Amygdala (tissue), 56 donors: ENCODE results near the gene LPO.

Experiments used
- DNase-seq, 56 donors: peaks; one replicate each; lab custom pipeline; 2025; lab: John Stamatoyannopoulos, UW

The LPO gene

DNA sequence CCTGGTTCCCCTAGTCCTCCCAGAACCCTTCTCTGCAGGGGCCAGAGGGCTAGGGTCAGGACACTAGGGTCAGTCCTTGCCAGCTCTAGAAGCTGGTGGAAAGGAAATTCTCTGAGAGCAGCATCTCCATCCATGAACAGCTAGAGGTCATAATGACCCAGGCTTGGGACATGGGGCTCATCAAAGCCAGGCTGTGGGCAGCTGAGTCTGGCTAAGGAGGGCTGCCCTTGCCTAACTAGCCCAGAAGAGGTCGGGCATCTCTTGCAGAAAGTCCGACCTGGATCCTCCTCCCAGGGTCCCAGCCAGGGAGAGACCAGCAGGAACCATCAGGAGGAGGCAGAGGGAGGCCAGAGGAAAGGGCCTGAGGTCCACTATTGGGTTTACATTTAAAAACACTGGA lies 38.0 kb downstream of the LPO start:
- no peak for DNase-seq

DNA sequence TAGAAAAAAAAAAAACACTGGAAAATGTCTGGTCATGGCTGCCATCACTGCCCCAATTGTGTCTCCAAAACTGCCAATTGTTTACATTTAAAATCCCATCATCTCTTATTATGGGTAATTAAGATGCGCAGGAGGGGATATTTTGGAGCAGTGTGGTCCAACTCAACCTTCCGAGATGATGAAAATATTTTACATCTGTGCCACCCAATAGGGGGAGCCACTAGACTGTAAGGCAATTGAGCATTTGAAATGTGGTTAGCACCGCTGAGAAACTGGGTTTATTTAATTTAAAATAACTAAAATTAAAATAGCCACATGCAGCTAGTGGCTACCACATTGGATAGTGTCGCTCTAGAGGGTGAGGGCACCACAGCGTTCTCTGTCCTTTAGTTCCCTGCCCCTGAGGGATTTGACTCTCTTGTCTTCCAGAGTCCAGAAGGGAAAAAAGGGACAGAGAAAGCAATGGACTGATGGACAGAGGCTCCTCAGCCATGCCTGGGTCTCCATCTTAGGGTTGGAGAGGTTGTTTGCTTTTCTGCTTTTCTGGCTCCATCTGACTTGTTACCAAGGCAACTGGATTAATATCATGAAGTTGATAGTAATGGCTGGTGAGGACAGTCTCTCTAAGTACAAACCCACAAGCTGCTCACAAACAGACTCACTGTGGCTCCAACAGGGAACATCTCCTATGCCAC lies 38.9 kb downstream of the LPO start:
- no peak for DNase-seq

DNA sequence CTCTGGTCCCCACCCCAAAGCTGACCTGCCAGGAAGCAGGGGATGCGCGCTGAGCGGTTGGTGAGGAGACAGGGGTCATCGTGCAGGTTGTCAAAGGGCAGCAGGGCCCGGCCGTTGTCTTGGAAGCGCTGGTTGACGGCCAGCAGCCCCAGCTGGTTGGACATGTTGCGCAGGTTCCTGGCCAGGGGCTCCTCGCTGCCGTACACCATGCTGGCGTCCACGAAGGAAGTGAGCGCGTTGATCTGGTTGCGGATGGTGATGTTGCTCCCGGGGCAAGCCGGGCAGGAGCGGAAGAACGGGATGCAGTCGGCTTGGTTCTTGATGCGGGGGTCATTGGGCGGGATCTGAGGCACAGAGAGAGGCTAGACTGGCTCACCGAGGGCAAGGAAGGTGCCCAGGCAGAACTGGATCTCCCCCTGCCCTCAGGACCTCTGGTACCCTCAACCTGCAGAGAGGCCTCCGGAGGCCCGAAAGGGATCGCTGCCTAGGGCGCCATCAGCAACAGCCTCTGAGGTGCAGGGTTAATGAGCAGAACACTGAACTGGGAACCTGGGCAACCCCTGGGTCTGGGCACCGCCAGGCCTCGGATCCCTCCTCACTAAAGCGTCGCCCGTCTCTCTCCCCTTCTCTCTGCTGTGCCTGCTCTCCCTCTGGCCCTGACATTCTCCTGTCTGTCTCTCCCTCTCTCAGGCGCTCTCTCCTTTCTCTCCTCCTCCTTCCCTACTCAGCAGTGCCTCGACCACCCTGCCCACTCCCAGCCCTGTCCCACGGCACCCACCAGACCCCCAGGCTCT lies 39.6 kb downstream of the LPO start:
- DNase-seq, result no peak

DNA sequence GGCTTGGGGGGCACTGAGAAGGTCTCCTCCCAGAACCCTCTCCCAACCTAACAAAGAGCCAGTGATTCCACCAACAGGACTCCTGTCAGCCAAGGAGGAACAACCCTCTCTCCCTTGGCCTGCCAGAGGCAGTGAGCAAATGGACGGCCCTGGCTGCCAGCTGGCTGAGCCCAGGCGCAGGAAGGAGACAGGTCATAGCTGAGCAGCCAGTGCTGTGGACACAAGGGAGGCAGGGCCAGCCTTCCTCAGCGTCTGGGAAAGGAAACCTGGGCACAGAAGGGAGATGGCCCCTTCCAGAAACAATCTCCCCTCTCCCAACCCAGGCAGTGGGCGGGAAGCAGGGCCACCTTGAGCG lies 40.3 kb downstream of the LPO start:
- DNase-seq, result peak in 3 of 56 donors; percentile 11 to 45 (median 13)

DNA sequence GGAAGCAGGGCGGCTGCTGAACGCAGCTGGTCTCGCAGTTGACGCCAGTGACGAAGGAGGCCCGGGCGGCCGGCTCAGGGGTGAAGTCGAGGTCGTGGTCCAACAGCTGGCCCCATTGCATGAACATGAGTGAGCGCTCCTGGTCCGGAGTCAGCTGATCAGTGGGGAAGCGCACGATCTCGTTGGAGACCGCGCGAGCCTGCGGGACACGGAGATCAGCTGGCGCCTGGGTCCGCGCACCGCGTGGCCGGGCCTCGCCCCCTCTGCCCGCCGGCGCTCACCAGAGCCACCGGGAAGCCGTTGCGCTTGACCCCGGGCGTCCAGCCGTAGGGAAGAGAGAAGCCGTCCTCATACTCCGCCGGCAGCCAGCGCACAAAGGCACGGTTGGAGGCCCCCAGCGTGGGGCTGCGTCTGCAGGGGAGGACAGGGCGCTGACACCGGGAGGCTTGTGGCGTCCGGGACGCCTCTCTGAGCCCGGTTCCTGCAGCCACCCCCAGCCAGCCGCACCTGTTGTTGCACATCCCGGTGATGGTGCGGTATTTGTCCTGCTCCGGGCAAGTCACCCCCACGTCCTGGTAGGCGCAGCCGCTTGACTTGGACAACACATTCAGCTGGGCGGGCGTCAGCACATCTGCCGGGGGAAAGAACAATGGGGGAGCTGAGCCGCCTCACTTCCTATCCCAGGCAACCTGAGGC lies 40.8 kb downstream of the LPO start:
- DNase-seq, result peak in 1 of 56 donors; percentile 31

DNA sequence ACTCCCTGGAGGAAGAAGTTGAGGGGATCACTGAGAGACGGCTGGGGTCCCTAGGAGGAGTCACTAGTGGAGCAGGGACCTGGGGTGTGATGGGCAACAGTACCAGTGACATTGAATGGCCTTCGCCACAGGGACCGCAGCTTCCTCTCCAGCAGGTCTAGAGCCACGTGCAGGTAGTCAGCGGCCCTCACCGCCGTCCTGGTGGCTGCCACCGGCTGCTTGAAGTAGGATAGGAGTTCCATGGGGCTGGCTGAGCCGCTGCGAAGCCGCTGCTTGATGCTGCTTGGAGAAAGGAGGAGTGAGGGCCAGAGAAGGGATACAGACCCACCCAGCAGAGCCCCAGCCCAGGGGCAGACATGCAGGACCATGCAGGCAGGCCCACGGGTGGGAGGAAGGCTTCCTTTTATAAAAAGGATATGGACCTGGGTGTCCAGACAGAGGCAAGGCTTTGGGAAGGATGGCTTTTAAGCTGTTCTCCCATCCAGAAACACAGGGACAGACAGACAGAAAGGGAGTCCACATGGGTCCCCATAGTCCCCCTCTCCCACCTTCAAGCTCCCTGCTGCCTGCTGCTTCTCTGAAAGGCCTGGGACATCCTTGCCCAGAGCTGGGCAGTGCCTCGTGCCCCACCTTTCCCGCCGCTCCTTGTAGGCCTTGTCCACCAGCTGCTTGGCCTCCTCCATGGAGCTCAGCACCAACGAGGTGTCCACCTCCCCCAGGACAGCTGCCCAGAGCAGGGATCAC lies 41.5 kb downstream of the LPO start:
- no peak for DNase-seq

DNA sequence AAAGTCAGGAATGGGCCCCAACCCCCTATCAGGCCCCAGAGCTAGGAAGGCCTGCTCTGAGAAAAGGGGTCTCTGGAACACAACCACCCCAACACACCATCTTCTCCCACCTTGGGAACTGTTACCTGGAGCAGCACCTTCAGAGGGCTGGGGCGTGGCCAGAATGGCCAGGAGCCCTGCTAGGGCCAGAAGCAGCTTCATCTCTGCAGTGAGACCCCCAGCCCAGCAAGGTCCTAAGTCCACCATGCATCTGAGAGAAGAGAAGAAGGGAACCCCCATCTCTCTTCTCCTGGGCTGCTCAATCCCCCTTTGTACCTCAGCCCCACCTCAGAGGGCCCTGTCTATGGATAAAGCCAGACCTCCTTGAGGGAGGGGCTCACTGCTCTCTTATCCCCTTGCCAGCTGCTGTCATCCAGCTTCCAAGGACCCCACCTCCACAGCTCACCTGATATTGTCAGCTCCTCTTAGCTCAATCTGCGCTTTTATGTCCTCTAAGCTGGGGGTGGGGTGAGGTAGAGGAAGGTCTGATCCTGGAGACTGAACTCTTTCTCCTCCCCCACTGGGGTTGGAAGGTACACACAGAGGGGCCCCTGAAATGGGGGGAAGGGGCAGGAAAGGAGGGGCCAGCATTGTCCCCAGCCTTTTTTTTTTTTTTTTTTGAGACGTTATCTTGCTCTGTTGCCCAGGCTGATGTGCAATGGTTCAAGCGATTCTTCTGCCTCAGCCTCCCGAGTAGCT lies 42.3 kb downstream of the LPO start, which contains the start of gene MPO:
MPO (minus strand) TSS at position 456 of the 738 bp plus-strand sequence; CDS start at position 279, 177 bp downstream.
- DNase-seq, result no peak

DNA sequence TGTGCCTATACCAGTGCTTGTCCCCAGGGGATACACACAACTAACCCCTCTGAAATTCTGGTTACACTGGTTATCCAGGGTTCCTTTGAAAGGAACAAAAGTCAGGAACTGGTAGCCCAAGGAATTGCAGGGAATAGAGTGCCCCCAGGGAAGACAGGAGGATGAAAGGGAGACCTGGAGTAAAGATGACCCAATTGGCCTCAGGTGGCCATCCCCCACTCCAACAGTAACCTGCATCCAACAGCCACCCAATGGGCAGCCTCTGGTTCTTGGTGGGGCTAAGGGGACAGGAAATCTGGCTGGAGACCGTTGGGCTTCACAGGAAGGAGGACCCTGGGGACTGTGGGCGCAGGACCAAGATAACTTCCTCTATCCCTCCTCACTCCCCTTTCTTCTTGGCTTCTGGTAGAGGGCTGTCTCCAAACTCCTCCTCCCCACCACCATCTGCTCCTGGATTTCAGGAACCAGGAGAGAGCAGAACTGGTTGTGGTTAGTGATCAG lies 43.2 kb downstream of the LPO start:
- no peak for DNase-seq

DNA sequence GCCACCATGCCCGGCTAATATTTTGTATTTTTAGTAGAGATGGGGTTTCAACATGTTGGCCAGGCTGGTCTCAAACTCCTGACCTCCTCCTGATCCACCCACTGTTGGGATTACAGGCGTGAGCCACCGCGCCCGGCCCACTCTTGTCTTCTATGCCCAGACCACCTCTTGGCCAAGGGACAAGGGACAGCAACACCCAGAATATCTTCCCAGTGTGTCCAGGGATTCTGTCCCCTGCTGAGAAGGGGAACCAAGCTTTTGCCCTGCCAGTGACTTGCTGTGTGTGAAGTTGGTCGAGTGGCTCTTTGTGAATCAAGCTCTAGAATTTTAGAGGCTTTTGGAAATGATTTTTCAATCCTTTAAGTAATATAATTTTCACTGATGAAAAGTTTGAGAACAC lies 44.1 kb downstream of the LPO start:
- no peak for DNase-seq

DNA sequence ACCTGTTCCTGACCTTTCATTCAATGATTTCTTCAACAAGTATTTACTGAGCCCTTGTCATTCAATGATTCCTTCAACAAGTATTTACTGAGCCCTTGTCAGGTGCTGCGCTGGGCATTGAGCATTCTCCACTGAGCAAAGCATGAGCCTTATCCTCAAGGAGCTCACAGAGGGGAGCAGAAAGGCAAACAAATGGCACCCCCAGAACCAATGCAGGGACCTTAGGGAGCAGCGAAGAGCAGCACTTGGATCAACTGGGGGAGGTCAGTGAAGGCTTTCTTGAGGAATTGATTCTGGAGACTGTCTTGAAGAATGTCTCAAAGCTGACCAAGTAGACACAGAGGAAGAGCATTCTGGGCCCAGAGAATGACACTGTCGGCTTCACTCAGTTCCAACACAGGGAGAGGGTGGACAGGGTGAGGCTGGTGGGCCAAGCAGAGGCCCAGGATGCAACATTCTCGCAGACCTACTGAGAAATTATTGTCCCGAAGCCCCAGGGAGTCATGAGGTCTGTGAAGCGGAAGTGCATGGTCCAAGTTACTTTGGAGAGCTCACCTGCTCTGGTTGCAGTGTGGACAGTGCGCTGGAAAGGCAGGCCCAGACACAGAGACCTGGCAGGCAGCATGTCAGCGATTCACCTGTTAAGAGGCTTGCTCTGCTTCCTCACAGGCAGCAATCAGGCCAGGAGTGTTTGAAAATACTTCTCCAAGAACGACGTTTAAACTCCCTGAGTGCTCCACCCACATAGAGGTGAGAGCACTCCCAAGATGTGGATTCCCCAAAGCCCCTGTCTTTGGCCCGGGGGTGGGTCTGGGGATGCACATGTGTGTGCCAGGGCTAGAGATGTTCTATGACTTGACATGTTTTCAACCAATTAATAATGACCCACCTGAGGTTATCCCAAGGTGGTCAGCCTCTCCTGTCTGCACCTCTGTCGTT lies 45.6 kb downstream of the LPO start:
- DNase-seq, result no peak

DNA sequence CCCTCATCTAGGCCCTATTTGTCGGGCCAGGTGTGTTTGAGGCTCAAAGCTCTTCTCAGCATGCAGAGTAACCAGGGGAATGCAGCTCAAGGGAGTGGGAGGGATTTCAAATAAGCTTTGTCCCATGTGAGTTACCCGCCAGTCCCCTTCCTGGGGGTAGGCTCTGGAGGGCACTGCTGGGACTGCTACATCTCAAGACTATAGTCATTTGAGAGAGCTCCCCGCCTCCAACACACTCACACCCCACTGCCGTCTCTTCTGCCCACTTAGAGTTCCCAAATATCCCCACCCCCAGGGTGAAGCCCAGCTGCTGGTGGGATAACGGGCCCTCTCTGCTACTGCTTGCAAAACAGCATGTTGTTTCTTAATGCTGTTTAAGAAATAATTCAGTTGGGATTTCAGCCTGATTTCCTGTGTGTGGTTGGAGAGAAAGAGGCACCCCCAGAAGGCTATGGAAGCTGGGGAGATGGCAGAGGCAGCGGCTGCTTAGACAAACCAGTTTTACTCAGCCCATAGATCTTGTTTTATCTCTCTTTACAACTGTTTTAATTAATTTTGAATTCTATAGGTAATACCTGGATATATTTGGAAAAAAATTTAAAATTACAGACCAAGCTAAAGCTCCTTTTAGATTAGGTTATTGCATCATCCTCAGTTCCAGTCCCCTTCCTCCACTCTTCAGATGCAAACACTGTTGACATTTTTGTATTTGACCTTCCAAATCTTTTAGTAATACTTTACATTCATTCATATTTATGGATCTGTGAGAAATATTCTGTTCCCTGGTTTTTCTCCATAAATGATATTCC lies 46.4 kb downstream of the LPO start:
- DNase-seq, result no peak

DNA sequence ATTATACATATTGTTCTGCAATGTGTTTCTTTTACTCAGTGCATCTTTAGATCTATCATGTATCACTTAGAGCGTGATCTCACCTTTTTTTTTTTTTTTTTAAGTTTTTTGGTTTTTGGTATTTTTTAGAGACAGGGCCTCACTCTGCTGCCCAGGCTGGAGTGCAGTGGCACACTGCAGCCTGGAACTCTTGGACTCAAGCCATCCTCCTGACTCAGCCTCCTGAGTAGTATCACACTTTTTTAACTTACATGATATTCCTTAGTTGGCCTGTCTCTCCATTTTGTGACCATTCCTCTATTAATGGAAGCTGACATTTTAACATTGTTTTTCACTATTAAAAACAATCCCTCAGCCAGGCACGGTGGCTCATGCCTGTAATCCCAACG lies 47.0 kb downstream of the LPO start:
- no peak for DNase-seq

DNA sequence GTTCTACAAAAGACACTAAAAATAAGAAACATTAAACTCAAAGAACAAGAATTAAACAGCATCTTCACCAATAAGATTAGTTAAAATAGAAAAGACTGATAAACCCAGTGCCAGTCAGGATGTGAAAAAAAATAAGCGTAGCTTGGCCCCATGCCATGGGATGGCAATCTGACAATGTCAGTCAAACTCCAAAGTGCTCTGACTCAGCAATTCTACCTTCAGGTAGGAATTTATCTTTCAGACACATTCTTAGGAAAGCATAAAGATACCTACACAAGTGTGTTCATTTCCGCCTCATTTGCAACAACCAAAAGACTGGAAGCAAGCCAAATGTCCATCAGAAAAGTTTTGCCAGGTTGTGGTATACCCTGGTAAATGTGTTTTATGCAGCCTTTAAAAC lies 51.5 kb downstream of the LPO start:
- no peak for DNase-seq

DNA sequence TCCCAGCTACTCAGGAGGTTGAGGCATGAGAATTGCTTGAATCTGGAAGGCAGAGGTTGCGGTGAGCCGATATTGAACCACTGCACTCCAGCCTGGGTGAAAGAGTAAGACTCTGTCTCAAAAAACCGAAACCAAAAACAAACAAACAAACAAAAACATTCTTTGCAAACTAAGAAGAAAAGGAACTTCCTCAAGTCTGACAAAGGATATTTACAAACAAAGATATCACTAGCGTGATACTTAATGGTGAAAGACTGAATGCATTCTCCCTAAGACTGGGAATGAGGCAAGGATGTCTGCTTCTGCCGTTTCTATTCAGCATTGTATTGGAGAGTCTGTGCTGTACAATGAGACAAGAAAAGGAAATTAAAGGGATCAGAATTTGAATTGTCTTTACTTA lies 52.9 kb downstream of the LPO start:
- no peak for DNase-seq

DNA sequence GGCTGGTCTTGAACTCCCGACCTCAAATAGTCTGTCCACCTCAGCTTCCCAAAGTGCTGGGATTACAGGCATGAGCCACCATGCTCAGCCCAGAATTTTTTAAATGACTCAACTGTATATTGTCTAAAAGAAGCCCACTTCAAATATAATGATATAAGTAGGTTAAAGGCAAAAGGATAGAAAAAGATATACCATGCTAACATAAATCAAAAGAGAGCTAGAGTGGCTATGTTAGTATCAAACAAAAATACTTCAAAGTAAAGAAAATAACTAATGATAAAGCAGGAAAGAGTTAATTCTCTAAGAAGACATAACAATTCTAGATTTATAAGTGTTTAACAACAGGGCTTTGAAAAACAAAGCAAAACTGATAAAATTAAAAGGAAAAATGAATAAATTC lies 55.6 kb downstream of the LPO start:
- no peak for DNase-seq

DNA sequence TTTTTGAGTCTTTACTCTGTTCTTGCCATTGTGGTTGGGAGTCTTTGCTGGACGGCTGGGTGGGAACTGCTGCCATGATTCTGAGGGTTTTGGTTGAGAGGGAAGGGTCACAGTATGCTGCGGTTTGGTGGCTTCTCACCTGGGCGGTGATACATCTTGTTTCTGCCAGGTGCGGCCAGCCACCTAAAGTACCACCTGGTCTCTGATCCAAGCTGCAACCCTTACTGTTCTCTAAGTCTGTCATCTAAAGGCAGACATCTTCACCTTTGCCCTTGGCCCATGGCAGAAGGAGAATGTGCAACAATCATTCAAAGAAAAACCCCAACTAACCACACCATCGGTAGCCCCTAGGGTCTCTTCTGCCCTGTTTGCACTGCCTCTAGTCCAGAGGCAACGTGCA lies 62.0 kb downstream of the LPO start:
- DNase-seq, result no peak

DNA sequence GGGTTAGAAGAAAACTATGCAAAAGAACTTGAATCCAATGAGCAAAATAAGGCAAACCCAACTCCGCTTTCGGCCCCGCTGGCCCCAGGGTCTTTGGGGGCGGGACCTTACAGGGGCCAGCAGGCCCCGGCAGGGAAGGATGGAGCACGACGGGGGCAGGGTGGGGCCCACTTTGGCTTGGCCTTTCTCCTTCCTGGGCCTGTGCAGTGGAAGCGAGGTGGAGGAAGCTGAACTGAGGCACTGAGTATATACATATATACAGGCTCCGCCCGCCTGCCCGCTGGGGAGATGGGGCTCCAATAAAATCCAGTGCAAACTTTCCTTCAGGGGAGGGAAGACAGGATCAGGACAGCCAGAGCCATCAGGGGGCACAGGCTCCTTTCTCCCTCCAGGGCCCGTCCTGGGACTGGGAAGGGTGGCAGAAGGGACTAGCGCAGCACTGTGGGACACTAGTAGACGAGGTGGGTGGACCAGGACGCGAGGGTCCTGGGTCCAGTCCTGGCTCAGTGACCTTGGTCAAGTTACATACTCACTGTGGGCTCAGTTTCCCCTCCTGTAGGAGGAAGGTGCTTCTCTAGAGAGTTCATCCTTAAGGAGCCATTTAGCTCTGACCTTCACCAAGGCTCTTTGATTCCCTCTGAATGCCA lies 63.2 kb downstream of the LPO start:
- DNase-seq, result no peak
